CD8-positive, alpha-beta memory T cell (primary cell): Measurements from ENCODE around the gene AUH. TPM values are rescaled to one million over a fixed set of nuclear protein-coding genes. Genes with fewer than 3 reads are reported as not detected.
A peak's percentile ranks its signal among the peaks of the same experiment; 100 is the strongest.
"Not testable (repeated sequence)": the region's sequence is repeated elsewhere in the genome, so short reads cannot be mapped to it uniquely, and the experiment has no call there.

Source experiments
- CTCF ChIA-PET: fragments of 350-600 bp; sonication (Branson Sonifier 250); formaldehyde crosslinking; loops from one replicate; lab custom pipeline; 2021; ENCODE audit warnings: antibody characterized with exemption; lab: Charles Lee
- POLR2A ChIA-PET: fragments of 350-600 bp; sonication (Branson Sonifier 250); formaldehyde crosslinking; loops from one replicate; lab custom pipeline; 2021; ENCODE audit warnings: antibody characterized with exemption; lab: Charles Lee
- DNase-seq, 5 donors: peaks; one replicate each; pipeline versions ENCODE4 v3.0.0 to v3.0.0-alpha.2; 2020 to 2022; ENCODE audit warnings: mixed read lengths in 1 of 5
- H3K27ac ChIP-seq: one replicate; pipeline ENCODE4 v1.7.0; 2013; ENCODE audit warnings: low read depth, mild to moderate bottlenecking, low read length, moderate library complexity
- H3K27me3 ChIP-seq: 2 replicates; pipeline ENCODE4 v1.7.0; 2013; ENCODE audit warnings: low read length, mild to moderate bottlenecking; ENCODE audit not compliant: insufficient read depth, poor library complexity, severe bottlenecking
- H3K36me3 ChIP-seq: 2 replicates; pipeline ENCODE4 v1.7.0; 2013; ENCODE audit warnings: mild to moderate bottlenecking, low read length, moderate library complexity; ENCODE audit not compliant: insufficient read depth
- H3K4me1 ChIP-seq: 2 replicates; pipeline ENCODE4 v1.7.0; 2013; ENCODE audit warnings: mild to moderate bottlenecking, low read length, moderate library complexity; ENCODE audit not compliant: insufficient read depth
- H3K4me3 ChIP-seq: 2 replicates; pipeline ENCODE4 v1.7.0; 2013; ENCODE audit warnings: mild to moderate bottlenecking, low read length
- H3K9me3 ChIP-seq: 2 replicates; pipeline ENCODE4 v1.7.0; 2013; ENCODE audit warnings: mild to moderate bottlenecking, low read length
- H3K27ac Mint-ChIP-seq, 8 donors: one replicate each; pipeline ENCODE4 v1.8.0; 2020 to 2021; ENCODE audit warnings: mixed read lengths in 8 of 8, mild to moderate bottlenecking in 6 of 8, inconsistent platforms in 3 of 8, moderate library complexity in 3 of 8
- H3K27me3 Mint-ChIP-seq, 2 donors: one replicate each; pipeline ENCODE4 v1.8.0; 2020 to 2021; ENCODE audit warnings: mixed read lengths in 2 of 2, mild to moderate bottlenecking in 1 of 2, moderate library complexity in 1 of 2
- H3K36me3 Mint-ChIP-seq, 3 donors: one replicate each; pipeline ENCODE4 v1.8.0; 2020 to 2021; ENCODE audit warnings: mixed read lengths in 3 of 3, inconsistent platforms in 1 of 3, mild to moderate bottlenecking in 1 of 3
- H3K4me1 Mint-ChIP-seq, 3 donors: one replicate each; pipeline ENCODE4 v1.8.0; 2020 to 2021; ENCODE audit warnings: mixed read lengths in 3 of 3, inconsistent platforms in 1 of 3, mild to moderate bottlenecking in 1 of 3
- H3K4me3 Mint-ChIP-seq, 7 donors: one replicate each; pipeline ENCODE4 v1.8.0; 2020 to 2021; ENCODE audit warnings: mixed read lengths in 7 of 7, mild to moderate bottlenecking in 6 of 7, moderate library complexity in 4 of 7, inconsistent platforms in 2 of 7
- H3K9me3 Mint-ChIP-seq, 5 donors: one replicate each; pipeline ENCODE4 v1.8.0; 2020 to 2022; ENCODE audit warnings: mixed read lengths in 5 of 5, mild to moderate bottlenecking in 3 of 5, moderate library complexity in 2 of 5, inconsistent platforms in 1 of 5
- polyA plus RNA-seq: library from polyadenylated mRNA; unstranded; fragments of 300-500 nt; fragmentation: Illumina TruSeq; gene quantifications from one replicate; pipeline ENCODE4 v1.2.3, GENCODE V29; 2021
- total RNA-seq, 2 experiments: library from RNA; stranded (reverse); gene quantifications; one replicate each; pipeline ENCODE4 v1.2.3, GENCODE V29; 2021

AUH gene
- total and polyA plus RNA-seq, 3 experiments from 2014 or later, result 12.8 to 35.0 (median 33.5) TPM

- H3K36me3 ChIP-seq, result no peaks in the 10 kb centered on the region
- no peak for DNase-seq
- no peak overlapping the region for H3K27ac ChIP-seq
- ChIA-PET CTCF (no interaction called here), POLR2A (no interaction called here)
- no peaks in the 10 kb centered on the region for H3K9me3 ChIP-seq
- H3K27me3 ChIP-seq, result no peaks in the 10 kb centered on the region
- H3K27me3 Mint-ChIP-seq, result no peaks in the 10 kb centered on the region
- H3K4me3 Mint-ChIP-seq, result no peak overlapping the region
- H3K4me1 ChIP-seq, result no peaks in the 10 kb centered on the region
- H3K4me1 Mint-ChIP-seq, result peaks cover 3 to 7% (median 6%) of the 10 kb centered on the region in 3 donors
- peaks cover 0 to 4% (median 0%) of the 10 kb centered on the region in 3 donors for H3K36me3 Mint-ChIP-seq
- peak overlapping the region in 2 of 8 donors; percentile 19 to 66 for H3K27ac Mint-ChIP-seq
- H3K4me3 ChIP-seq, result no peak overlapping the region
- peaks cover 0 to 2% (median 0%) of the 10 kb centered on the region in 5 donors for H3K9me3 Mint-ChIP-seq
These were observed 14.5 kb upstream of the AUH start for GRCh38 chr9:91376239-91376638.

GRCh38 chr9:91374939-91375338, 13.2 kb upstream of the AUH start:
- no peak overlapping the region for H3K4me3 ChIP-seq
- H3K9me3 Mint-ChIP-seq, result peaks cover 0 to 2% (median 0%) of the 10 kb centered on the region in 5 donors
- peaks cover 3 to 7% (median 6%) of the 10 kb centered on the region in 3 donors for H3K4me1 Mint-ChIP-seq
- H3K36me3 Mint-ChIP-seq, result peaks cover 0 to 4% (median 0%) of the 10 kb centered on the region in 3 donors
- no peak for DNase-seq
- H3K27me3 ChIP-seq, result no peaks in the 10 kb centered on the region
- no peaks in the 10 kb centered on the region for H3K9me3 ChIP-seq
- H3K27ac ChIP-seq, result no peak overlapping the region
- no peak overlapping the region for H3K4me3 Mint-ChIP-seq
- H3K36me3 ChIP-seq, result no peaks in the 10 kb centered on the region
- POLR2A ChIA-PET, result no interaction called here
- H3K4me1 ChIP-seq, result no peaks in the 10 kb centered on the region
- no peaks in the 10 kb centered on the region for H3K27me3 Mint-ChIP-seq
- no peak overlapping the region for H3K27ac Mint-ChIP-seq
- CTCF ChIA-PET, result no interaction called here

- H3K4me3 ChIP-seq, result no peak overlapping the region
- no peaks in the 10 kb centered on the region for H3K4me1 ChIP-seq
- no peaks in the 10 kb centered on the region for H3K36me3 ChIP-seq
- CTCF ChIA-PET, result no interaction called here
- Mint-ChIP-seq H3K36me3 (no peaks in the 10 kb centered on the region), H3K27ac (no peak overlapping the region), H3K27me3 (peaks cover 0 to 8% of the 10 kb centered on the region in 2 donors), H3K4me1 (peaks cover 3 to 6% (median 5%) of the 10 kb centered on the region in 3 donors), H3K9me3 (no peaks in the 10 kb centered on the region), H3K4me3 (no peak overlapping the region)
- H3K9me3 ChIP-seq, result no peaks in the 10 kb centered on the region
- DNase-seq, result no peak
- no peak overlapping the region for H3K27ac ChIP-seq
- no peaks in the 10 kb centered on the region for H3K27me3 ChIP-seq
- POLR2A ChIA-PET, result interaction anchor here (0.7 kb wide), 1 partner anchor 45 kb away, joined by 3 read pairs; no protein-coding TSS in a partner anchor
These were observed 10.2 kb upstream of the AUH start for GRCh38 chr9:91371894-91372293.

GRCh38 chr9:91370006-91370405, 8.3 kb upstream of the AUH start:
- DNase-seq, H3K4me3 ChIP-seq, POLR2A ChIA-PET, H3K27me3 ChIP-seq, H3K27me3 Mint-ChIP-seq, H3K9me3 Mint-ChIP-seq, H3K27ac Mint-ChIP-seq, H3K9me3 ChIP-seq, H3K36me3 ChIP-seq, H3K36me3 Mint-ChIP-seq, H3K4me1 ChIP-seq, H3K4me3 Mint-ChIP-seq, H3K27ac ChIP-seq, H3K4me1 Mint-ChIP-seq, CTCF ChIA-PET: not testable (repeated sequence)

GRCh38 chr9:91364702-91365101, 3.0 kb upstream of the AUH start:
- Histone ChIP-seq H3K4me1 (peaks cover 20% of the 10 kb centered on the region), H3K27me3 (no peaks in the 10 kb centered on the region), H3K36me3 (no peaks in the 10 kb centered on the region), H3K9me3 (no peaks in the 10 kb centered on the region), H3K27ac (no peak overlapping the region), H3K4me3 (no peak overlapping the region)
- POLR2A ChIA-PET, result no interaction called here
- peaks cover 0 to 6% (median 3%) of the 10 kb centered on the region in 3 donors for H3K36me3 Mint-ChIP-seq
- H3K9me3 Mint-ChIP-seq, result no peaks in the 10 kb centered on the region
- peaks cover 0 to 7% of the 10 kb centered on the region in 2 donors for H3K27me3 Mint-ChIP-seq
- peaks cover 18 to 27% (median 21%) of the 10 kb centered on the region in 3 donors for H3K4me1 Mint-ChIP-seq
- peak overlapping the region in 1 of 7 donors; percentile 31 for H3K4me3 Mint-ChIP-seq
- DNase-seq, result no peak
- CTCF ChIA-PET, result no interaction called here
- no peak overlapping the region for H3K27ac Mint-ChIP-seq

GRCh38 chr9:91364005-91364404, 2.3 kb upstream of the AUH start:
- H3K27me3 Mint-ChIP-seq, result peaks cover 0 to 3% of the 10 kb centered on the region in 2 donors
- H3K9me3 ChIP-seq, result no peaks in the 10 kb centered on the region
- H3K27ac ChIP-seq, result no peak overlapping the region
- H3K36me3 ChIP-seq, result no peaks in the 10 kb centered on the region
- peaks cover 27% of the 10 kb centered on the region for H3K4me1 ChIP-seq
- no peak overlapping the region for H3K27ac Mint-ChIP-seq
- H3K36me3 Mint-ChIP-seq, result peaks cover 0 to 8% (median 3%) of the 10 kb centered on the region in 3 donors
- ChIA-PET CTCF (no interaction called here), POLR2A (no interaction called here)
- DNase-seq, result no peak
- H3K9me3 Mint-ChIP-seq, result no peaks in the 10 kb centered on the region
- peak overlapping the region in 1 of 7 donors; percentile 73 for H3K4me3 Mint-ChIP-seq
- H3K27me3 ChIP-seq, result no peaks in the 10 kb centered on the region
- H3K4me1 Mint-ChIP-seq, result peaks cover 25 to 34% (median 28%) of the 10 kb centered on the region in 3 donors
- no peak overlapping the region for H3K4me3 ChIP-seq

GRCh38 chr9:91362051-91362611, 413 bp upstream of the AUH start:
- DNase-seq, result no peak
- no peaks in the 10 kb centered on the region for H3K27me3 Mint-ChIP-seq
- POLR2A ChIA-PET, result interaction anchor here (0.6 to 1.5 kb wide), 3 partner anchors 62 to 260 kb away, joined by 3 to 11 read pairs (median 4); partner anchors contain the start of gene NFIL3

GRCh38 chr9:91360551-91361290, 997 bp downstream of the AUH start:
- Mint-ChIP-seq H3K36me3 (peaks cover 2 to 29% (median 3%) of the 10 kb centered on the region in 3 donors), H3K27ac (peak overlapping the region; percentile 83 to 100 (median 96)), H3K4me3 (peak overlapping the region; percentile 90 to 99 (median 99)), H3K9me3 (no peaks in the 10 kb centered on the region), H3K27me3 (no peaks in the 10 kb centered on the region), H3K4me1 (peaks cover 44 to 66% (median 60%) of the 10 kb centered on the region in 3 donors)
- peak overlapping the region; percentile 91 for H3K4me3 ChIP-seq
- DNase-seq, result no peak
- H3K4me1 ChIP-seq, result peaks cover 30% of the 10 kb centered on the region
- no peaks in the 10 kb centered on the region for H3K9me3 ChIP-seq
- ChIA-PET CTCF (interaction anchor here (0.7 to 1.5 kb wide), 4 partner anchors 63 to 327 kb away, joined by 3 to 5 read pairs (median 4); partner anchors contain the start of gene NFIL3), POLR2A (interaction anchor here (1.5 kb wide), 1 partner anchor 63 kb away, joined by 11 read pairs; the partner anchor contains the start of gene NFIL3)
- H3K27me3 ChIP-seq, result no peaks in the 10 kb centered on the region
- peaks cover 4% of the 10 kb centered on the region for H3K36me3 ChIP-seq
- H3K27ac ChIP-seq, result peak overlapping the region; percentile 83

More at GRCh38 chr9:91362051-91362611, 413 bp upstream of the AUH start:
- Histone ChIP-seq H3K4me3 (peak overlapping the region; percentile 72), H3K9me3 (no peaks in the 10 kb centered on the region), H3K4me1 (peaks cover 30% of the 10 kb centered on the region), H3K27ac (no peak overlapping the region), H3K27me3 (no peaks in the 10 kb centered on the region), H3K36me3 (no peaks in the 10 kb centered on the region)
- peak overlapping the region in 7 of 8 donors; percentile 70 to 89 (median 87) for H3K27ac Mint-ChIP-seq
- peaks cover 0 to 17% (median 3%) of the 10 kb centered on the region in 3 donors for H3K36me3 Mint-ChIP-seq
- H3K4me1 Mint-ChIP-seq, result peaks cover 38 to 52% (median 47%) of the 10 kb centered on the region in 3 donors
- CTCF ChIA-PET, result interaction anchor here (1.2 to 1.5 kb wide), 2 partner anchors 62 to 447 kb away, joined by 4 to 5 read pairs; partner anchors contain the start of gene NFIL3
- no peaks in the 10 kb centered on the region for H3K9me3 Mint-ChIP-seq
- peak overlapping the region; percentile 89 to 99 (median 92) for H3K4me3 Mint-ChIP-seq
